Pulmonary artery endothelial cell (primary cell): Measurements from ENCODE around the gene GIT2. TPM values are rescaled to one million over a fixed set of nuclear protein-coding genes. Genes with fewer than 3 reads are reported as not detected.

ENCODE experiments used
- DNase-seq: peaks from one replicate; pipeline ENCODE4 v3.0.0-alpha.2; 2011; ENCODE audit warnings: low read depth, low spot score
- total RNA-seq: library from RNA; depleted of rRNA; stranded (reverse); fragments of >200 nt; gene quantifications from 2 replicates; pipeline ENCODE4 v1.2.3, GENCODE V29; 2014

GIT2 gene
- total RNA-seq, 1 donor from 2014 or later = 41.9 TPM

DNA sequence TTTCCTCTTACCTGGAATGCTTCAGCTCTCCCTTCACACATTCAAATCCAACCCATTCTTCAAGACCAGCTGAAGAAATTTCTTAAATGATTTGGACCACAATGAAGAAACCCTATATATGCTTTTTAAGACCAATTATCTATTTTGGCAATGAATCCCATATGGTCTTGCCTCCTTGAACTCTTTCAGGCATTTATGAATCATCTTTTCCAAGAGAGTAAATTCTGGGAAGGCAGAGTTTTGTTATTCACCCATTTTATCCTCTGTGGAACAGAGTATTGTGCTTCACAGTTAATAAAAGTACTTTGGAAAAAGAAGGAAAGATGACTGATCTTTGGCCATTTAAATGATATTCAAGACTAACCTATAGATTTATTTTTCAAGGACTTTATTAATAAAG lies 14.0 kb downstream of the GIT2 start:
- no peak for DNase-seq

DNA sequence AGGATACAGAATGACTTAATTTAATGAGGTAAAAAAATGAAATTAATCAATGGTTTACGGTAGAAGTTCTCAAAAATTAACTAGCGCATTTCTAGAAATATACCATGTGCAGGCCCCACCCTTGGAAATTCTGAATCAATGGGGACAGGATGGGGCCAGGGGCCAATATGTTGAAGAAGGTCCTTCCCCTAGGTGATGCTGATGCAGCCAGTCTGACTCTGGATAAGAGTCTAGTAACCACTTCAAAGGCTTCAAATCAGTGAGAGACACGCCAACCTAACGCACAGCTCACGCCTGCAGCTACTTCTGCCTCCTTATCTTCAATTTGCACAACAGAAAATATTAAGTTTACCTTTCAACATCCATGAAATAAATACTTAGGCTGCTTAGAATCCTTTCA lies 14.9 kb downstream of the GIT2 start:
- no peak for DNase-seq

DNA sequence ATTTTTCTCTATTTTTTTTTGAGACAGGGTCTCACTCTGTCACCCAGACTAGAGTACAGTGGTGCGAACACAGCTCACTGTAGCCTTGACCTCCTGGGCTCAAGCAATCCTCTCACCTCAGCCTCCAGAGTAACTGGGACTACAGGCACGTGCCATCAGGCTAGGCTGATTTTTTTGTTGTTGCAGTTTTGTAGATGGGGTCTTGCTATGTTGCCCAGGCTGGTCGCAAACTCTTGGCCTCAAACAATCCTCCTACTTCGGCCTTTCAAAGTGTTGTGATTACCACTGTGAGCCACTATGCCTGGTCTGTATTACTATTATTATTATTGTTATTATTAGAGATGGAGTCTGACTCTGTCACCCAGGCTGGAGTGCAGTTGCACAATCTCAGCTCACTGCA lies 23.3 kb downstream of the GIT2 start:
- no peak for DNase-seq

DNA sequence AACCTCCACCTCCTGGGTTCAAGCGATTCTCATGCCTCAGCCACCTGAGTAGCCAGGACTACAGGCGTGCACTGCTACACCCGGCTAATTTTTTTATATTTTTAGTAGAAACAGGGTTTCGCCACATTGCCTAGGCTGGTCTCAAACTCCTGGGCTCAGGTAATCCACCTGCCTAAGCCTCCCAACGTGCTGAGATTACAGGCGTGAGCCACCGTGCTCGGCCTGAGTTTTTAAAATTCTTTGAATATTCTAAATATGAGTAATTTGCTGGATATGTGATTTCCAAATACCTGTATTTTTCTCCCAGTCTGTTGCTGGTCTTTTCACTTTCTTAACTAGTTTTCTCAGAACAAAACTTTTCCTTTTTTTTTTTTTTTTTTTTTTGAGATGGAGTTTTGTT lies 27.4 kb downstream of the GIT2 start:
- DNase-seq = no peak

DNA sequence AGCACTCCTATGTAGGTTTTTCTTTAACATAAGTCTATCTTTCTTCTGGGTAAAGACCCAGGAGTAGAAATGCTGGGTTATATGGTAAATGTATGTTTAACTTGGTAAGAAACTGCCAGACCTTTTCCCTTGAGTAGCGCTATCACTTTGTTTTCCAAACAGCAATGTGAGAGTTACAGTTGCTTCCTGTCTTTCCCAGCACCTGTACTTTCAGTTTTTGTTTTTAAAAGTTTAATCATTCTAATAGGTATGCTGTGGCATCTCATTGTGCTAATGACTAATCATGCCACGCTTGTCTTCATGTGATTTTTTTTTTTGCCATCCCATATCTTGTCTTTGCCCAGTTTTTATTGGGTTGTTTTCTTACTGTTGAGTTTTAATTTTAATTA lies 28.1 kb downstream of the GIT2 start:
- no peak for DNase-seq

DNA sequence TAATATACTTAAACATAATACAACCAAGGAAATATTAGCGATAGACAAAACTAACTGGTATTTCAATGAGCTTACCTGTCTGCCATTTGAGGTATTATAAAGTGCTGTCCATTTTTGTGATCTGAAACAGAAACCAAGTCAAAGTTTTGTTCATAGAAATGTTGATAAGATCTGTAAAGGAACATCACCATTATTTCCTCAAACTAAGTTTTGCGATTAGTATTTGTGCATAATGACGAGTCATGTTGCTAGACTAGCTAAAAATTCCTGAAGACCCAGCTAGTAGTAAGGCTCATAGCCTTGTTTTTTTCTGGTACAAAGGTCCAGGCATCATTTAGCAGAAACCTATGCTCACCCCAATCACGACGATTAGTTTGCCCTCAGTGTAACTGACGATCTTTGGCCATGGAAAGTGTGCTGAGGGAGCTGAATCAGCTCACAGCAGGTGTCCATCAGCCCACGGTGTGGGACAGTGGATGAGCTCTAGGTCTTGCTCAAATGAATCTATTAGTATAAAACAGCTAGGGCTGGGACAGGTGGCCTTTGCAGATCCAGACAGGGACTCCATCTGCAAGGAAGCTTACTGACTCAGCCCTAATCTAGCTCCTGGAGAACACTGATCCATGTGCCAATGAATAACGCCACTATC lies 28.7 kb downstream of the GIT2 start:
- no peak for DNase-seq

DNA sequence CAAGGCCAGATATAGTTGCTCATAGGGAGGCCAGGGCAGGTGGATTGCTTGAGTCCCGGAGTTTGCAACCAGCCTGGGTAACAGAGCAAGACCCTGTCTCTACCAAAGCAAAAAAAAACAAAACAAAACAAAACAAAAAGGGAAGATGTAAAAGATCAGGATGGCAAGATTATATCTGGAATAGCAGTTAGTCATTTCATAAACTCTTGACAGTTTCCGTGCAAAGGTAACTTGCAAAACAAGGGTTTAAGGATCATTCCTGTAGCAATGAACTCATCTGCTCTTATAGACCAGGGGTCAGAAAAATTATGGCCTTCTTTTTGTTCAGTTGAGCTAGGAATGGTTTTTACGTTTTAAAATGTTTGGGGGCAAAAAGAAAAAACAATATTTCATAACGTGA lies 29.6 kb downstream of the GIT2 start:
- no peak for DNase-seq

DNA sequence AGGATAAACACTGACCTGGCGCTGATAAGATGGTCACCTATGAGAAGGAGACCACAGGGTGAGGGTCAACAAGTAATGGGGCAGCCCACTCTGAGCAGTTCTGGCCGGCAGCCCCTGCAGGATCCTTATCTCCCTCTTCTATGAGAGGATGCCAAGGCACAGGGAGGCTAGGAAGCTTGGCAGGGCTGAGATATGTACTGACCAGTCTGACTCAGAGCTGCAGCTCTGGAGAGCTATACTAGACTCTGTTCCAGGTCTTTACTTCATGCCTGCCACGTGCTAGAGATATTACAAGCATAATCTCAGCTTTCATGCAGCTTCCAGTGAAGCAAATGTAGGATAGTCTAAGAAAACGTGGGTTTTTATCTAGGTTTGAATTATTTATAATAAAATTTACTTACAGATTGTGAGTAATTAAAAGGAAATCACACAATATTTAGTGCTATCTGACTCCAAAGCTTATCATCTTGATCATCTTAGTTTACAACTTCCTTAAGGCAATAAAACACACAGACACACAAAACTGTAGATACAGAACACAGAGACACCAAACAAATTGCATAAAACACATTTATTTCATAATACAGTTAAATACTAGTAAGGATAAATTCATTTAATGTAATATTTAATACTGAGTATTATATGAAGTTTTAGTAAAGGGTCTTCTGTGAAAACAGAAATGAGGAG lies 32.3 kb downstream of the GIT2 start:
- DNase-seq = peak; percentile 40

DNA sequence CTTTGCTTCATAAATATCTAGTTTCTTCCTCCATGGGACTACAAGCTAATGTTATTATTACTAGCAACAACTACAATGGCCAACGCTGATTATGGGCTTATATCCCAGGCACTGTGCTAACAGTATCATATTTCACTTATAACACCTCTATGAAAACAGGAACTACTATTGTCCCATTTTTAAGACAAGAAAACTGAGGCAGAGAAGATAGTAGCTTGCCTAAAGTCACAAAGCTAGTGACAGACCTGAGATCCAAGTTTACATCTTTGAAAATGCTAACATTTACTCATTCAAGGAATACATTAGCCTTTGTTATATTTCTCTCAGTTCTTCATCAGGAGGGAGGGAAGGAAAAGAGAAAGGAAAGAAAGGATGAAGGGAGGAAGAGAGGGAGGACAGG lies 32.8 kb downstream of the GIT2 start:
- DNase-seq = no peak

DNA sequence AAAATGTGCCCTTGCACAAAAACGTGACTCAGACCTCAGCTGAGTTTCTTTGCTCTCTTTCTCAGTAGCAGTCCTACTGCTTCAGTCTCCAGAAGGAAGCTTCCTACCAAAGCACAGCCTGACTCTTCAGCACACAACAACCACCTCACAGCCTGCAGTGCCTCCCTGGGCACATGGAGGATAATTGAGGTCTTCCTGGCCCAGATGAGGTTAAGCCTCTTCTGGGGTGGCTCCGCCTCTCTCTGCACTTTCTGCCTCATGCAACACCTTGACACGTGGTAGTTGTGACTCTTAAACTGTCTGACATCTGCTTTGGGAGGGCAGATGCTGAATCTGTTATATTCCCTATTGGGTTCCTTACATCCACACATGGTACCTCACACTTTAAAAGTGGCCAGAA lies 33.8 kb downstream of the GIT2 start:
- DNase-seq = no peak

DNA sequence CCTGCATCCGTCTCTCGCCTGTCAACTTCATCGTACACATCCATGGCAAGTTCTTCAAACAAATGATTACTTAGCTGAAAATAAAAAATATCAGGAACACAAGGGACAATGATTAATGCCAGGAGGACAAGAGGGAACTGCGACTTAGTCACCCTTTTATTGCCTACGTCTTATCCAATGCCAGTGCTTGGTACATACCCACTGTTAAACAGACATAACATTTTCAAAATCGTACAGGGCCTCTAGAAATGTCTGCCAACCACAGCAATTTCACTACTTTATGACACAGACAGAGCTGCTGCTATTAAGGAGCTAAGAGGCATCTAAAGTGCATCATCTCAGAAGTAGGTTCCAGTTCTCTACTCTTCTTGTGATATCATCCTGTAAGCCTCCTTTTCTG lies 34.6 kb downstream of the GIT2 start:
- DNase-seq = no peak

DNA sequence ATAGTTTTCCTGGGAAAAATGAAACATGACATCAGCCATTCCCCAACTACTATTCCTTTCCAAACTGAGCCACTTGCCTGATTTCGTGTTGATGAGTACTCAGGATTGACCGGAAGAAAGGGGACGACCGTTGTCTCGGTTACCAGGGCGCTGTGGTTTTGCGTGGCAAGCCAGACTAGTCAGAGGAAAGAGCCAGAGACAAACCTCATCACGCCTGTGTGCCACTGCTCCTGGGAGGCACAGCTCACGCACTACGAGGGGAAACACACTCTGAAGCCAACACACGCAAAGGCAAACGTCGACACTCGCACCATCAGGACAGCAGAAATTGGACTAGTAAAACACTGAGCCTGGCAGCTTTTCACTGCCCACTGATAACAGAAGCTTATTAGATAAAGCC lies 35.0 kb downstream of the GIT2 start:
- DNase-seq = peak; percentile 50

DNA sequence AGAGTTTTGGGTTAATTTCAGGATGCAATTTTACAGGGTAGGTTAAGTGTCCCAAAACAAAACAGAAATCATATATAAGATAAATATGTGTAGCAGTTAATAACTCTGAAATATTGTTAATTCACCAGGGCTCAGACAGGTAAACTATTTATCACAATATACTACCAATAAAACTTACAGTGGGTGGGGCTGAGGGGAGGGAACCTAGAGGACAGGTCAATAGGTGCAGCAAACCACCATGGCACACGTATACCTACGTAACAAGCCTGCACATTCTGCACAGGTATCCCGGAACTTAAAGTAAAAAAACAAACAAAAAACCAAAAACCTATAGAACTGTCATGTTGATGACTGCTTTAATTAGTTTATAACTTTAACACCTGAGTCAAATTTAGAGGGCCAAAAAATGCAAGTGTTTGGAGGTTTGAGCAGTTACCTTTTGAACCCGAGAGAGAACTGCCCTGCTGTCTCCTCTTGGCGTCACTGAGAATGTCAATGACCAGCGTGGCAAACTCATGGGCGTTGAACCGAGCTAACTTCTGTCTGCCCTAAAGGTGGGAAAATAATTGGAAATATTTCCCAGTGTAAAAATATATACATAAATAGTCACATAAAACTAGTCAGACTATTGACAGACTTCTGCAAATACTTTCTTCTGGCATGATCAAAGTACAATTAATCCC lies 36.6 kb downstream of the GIT2 start:
- DNase-seq = no peak

DNA sequence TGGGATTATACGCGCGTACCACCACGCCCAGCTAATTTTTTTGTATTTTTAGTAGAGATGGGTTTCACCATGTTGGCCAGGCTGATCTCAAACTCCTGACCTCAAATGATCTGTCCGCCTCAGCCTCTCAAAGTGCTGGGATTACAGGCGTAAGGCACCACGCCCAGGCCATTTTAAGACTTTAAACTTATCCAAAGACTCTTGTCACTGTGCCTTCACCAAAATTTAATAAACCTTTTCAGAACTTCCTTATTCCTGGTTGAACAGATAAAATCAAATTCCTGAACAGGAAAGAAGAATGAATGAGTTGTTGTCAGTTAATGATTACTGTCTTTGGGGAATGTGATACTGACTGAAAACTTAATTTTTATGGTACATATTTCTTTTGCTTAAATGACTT lies 37.8 kb downstream of the GIT2 start:
- DNase-seq = no peak

DNA sequence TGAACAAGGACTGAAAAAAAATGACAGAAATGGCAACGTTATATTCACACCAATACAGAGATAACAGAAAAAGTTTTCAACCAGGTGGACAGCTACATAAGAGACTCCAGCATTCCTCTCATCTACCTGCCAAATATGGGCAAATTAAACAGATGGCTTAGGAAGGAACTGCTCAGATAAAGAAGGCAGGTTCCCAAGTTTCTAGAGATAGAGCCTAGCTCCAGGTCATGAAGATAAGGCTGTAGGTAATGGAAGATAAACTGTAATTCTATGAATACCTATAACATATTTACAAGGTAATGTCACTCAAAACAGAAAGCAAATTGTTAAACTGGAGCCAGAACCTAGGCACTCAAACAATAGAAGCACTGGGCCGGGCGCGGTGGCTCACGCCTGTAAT lies 42.5 kb downstream of the GIT2 start:
- DNase-seq = no peak

DNA sequence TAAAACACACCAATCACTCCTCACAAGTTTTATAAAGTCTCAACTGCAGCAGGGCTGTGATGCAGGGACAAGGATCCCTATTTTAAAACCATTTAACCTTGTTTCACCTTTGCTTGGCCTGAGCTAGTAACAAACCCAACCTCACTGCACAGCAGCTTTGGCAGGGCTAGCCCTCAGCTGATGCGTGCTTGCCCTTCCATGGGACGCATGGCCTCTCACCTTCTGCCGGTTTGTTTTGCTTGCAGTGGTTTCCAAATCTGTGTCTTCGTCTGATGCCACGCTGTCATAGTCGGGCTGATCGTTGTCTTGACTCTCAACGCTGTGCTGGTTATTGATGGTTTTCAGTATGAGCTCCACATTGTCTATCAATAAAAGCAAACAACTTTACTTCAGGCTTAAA lies 43.3 kb downstream of the GIT2 start:
- DNase-seq = no peak

DNA sequence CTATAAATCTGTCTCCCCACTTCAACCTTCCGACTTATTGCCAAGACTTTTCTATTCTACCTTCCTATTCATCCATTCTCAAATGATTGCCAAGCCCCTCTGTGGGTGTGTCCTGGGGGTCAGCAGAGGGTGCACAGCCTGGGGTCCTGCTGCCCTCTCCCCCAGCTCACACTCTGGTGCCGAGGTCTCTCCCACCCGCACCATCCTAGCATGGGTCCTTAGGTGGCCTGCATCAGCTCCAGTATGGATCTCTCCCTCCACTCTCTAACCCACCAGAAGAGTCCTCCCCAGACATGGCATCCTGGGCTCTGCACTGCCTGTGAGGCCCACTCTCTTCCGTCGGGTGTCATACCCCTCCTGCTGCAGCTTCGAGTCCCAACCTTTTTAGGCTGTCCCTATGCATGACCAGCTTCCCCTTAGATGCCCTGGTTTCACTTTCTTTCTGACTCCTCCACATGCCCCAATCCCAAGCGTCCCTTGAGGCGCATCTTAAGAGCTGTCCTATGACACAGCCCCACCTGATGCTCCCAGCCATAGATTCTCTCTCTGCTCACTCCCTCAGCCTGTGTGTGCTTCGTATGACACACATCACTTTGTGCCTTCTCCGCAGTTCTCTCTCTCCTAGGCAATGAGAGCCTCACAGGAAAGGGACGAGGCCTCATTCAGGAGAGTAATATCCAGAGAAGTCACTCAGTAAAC lies 43.9 kb downstream of the GIT2 start:
- no peak for DNase-seq

DNA sequence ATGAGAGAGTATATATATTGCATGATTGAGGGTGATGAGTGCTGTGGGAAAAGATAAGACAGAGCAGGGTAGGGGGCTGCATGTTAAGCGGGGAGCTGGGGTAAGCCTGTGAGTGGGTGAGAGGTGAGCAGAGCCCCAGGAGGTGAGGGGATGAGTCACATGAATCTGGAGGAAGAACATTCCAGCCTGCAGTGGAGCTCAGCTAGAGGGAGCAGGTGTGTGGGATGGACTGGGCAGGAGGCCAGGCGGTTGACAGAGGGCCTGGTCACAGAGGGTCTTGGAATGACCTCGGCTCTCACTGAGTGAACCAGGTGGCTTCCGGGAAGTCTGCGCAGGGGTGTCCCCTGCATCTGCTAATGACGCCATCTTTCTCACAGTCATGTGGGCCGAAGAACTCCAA lies 44.4 kb downstream of the GIT2 start:
- no peak for DNase-seq

DNA sequence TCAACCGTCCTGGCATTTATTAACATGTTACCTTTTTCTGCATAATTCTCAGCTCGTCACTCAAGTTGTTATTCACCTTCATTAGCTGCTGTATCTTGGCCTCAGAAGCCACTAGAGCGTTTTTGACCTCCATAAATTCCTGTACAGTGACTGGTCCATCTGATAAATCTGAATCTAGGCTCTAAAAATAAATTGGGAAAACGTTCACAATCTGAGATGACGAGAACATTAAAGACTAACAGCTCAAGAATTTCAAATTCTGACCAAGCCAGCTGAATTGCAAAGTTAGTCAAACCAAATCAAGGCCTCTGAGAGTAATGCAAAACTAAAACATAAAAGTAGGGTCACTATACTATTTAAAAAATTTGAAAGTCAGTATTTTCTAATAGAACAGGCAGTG lies 45.0 kb downstream of the GIT2 start:
- DNase-seq = no peak

DNA sequence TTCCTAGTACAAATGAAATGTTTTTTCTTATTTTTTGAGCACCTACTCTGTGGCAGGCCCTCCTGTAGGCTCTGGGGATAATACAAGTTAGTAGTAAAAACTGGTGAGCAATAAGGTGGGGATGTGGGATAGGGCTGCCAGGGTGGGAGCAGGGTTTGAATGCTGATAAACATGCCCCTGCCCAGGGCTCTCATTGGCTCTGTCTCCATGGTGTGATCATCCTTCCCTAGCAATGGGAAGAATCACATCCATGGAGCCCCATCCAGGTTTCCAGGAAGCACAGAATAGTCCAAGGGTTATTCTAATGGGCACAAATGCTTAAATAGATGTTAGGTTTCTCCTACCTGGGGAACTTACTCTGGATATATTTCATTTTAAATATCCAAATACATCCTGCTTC lies 45.5 kb downstream of the GIT2 start:
- no peak for DNase-seq

DNA sequence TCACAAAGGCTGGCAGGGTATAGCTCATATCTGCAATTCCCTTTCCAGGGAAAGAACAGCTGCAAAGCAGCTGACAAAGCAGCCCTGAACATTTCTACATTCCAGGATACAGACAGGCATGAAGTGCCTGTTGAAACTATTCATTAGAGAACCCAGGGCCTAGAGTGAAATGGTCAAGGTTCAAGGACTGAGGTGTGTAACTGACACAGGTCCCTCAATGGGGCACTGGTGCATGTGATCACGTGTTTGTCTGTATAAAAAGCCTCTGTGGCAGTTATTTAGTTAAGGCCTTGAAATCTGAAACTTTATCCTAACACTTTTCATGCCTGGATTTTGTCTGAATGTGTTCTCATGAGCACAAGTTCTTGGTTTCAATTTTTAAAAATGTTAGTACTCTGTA lies 47.1 kb downstream of the GIT2 start:
- no peak for DNase-seq

DNA sequence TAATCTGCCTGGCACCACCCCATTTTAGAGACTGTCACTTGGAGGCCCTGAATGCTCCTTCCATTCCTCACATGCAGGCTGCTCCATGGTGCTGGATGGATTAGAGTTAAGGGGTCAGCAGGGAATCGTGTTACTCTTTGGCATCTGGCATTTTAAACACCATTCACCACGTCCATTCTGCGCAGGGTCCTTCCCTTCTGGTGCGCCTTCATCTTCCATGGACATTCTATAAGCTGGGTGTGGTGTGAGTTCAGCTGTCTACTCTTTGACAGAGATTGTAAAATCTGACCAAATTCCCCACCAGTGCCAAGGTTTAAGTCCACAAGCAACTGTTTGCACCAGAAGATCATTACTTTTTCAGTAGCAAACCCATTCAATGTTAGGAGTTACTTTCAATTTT lies 47.8 kb downstream of the GIT2 start:
- DNase-seq = no peak
